Left hindlimb (tissue), 1 donor: Measurements from ENCODE around the gene XPR1.
"Not testable (repeated sequence)": the region's sequence is repeated elsewhere in the genome, so short reads cannot be mapped to it uniquely, and the experiment has no call there.

ENCODE experiments used
- DNase-seq: peaks from one replicate; pipeline ENCODE4 v3.0.0-alpha.2; 2018

XPR1 gene

DNA sequence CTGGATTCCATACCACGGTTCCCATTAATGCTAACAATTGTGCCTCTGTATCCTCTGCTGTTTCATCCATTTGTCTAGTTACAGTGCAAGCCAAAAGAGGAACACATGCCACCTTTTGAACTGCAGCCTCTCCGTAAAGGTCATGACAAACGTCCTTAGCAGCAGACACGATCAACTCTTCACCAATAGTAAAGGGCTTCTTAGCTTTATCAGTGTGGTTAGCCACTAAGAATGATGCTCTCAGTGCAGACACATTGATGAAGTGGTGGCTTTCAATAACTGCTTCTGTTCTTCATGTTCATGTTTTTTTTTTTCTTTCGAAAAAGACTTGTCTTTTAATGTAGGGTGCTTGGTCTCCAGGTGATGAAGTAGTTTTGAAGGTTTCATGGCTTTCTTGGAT, 14.3 kb downstream of the XPR1 start:
- DNase-seq = no peak

DNA sequence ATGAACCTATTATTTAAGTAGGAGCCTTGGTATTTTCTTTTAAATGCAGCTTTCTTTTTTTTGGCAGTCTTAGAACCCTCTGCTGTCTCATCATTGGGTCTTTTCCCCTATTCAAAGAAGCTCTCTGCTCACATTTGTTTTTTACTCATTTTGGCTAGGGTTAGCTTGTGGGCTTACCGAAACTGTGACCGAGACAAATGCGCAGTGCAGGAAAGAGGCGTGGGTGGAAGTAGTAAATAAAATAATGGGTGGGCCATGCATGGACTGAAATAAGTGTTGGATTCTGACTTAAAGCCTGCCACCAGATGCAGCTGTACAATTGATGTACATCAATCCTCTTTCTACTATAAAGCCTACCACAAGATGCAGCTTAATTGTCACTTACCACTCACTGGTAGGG, 14.7 kb downstream of the XPR1 start:
- no peak for DNase-seq

DNA sequence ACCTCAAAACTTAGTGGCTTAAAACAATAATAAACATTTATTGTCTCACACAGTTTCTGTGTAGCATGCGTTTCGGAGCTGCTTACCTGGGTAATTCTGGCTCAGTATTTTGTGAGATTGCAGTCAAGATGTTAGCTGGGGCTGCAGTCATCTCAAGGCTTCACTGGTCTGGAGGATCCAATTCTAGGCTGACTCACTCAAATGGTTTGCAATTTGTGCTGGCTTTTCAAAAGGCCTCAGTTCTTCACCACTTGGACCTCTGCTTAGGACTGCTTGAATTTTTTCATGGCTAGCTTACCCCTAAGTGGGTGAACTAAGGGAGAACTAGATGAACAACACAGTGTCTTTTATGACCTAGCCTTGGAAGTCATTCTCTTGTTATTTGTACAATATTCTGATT, 21.0 kb downstream of the XPR1 start:
- DNase-seq = no peak

DNA sequence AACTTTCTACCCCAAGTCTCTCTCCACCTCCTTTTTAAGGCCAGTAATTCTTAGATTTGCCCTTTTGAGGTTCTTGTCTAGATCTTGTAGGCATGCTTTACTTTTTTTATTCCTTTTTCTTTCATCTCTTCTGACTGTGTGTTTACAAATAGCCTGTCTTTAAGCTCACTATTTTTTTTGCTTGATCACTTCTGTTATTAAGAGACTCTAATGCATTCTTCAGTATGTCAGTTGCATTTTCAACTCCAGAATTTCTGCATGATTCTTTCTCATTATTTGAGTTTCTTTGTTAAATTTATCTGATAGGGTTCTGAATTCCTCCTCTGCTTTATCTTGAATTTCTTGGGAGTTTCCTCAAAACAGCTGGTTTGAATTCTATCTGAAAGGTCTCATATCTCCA, 30.9 kb downstream of the XPR1 start:
- DNase-seq = no peak

DNA sequence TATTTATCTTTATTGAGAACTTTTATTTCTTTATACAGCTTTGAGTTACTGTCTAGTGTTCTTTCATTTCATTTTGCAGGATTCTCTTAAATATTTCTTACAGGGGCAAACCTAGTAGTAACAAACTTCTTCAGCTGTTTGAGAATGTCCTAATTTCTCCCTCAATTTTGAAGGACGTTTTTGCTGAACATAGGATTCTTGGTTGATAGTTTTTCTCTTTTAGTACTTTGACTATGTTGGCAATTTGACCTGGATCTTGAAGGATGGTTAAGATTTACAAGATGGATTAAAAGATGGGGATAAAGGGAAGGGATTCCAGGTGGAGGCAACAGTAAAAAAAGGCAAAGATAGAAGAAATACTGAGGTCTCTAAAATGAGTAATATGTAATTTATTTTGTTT, 38.9 kb downstream of the XPR1 start:
- no peak for DNase-seq

DNA sequence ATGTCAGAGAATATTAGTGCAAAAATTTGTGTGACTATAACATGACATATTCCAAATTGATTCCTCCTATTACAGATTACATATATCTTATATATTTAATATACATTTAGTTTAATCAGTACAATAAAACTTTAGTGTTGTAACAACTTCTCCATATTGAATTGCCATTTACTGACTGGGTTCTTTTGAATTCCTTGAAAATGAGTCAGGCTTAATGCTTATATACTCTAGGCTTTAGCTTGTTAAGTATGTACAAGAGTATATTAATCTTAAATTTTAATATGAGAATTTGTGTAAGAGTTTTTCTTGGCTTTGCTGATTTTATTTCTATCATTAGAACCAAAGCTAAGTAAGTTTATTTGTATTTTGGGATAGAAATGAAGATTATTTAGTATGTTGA, 40.3 kb downstream of the XPR1 start:
- no peak for DNase-seq

DNA sequence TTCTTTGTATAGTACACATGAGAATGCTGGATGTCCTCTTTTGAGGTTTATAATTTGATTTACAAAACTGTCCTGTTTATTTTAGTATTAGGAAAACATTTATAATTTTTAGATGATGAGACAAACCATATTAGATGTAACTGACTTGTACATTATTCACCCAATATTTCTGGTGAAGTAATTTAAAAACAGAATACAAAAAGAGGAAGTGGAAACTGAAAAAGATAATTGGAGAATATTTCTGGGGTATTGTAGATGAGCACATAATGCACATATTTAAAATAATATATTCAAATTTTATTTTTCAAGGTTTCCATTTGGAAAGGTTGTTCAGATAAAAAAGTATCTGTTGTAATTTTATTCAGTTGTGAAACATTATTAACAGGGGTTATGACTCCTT, 40.7 kb downstream of the XPR1 start:
- DNase-seq = no peak

DNA sequence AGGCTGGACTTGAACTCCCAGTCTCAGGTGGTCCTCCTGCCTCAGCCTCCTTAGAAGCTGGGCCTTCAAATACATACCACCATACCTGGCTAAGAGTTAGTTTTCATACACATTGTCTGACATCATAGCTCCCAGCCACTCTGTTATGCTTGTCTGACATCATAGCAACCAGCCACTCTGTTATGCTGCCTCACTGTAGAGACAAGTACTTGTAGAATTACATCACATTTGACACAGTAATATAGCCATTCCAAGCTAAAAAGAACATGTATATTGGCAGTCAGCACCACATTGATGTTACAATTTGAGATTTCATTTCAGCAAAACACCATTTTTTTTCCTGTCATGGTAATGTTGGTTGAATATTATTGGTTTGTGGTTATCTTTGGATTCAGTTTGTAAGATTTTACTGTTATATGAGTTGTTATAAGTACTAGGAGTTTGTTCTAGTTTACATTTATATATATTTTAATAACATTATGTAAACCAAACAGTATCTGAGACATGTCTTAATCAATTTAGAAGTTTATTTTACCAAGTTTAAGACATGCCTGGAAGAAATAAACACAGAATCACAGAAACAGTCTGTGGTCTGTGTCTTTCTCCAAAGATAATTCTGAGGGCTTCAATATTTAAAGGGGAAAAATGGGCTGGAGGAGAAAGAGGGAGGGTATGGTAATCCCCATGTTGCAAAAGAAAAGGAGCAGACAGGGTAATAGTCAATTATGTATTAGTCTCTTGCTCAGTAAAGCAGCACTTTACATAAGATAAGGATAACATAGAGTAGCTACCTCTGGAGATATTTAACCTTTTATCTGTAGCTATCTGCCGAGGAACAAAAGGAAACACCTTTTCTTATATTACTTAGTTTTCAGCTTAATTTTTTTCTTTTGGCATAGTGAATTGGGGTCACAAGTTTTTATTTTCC, 43.0 kb downstream of the XPR1 start:
- DNase-seq = no peak

DNA sequence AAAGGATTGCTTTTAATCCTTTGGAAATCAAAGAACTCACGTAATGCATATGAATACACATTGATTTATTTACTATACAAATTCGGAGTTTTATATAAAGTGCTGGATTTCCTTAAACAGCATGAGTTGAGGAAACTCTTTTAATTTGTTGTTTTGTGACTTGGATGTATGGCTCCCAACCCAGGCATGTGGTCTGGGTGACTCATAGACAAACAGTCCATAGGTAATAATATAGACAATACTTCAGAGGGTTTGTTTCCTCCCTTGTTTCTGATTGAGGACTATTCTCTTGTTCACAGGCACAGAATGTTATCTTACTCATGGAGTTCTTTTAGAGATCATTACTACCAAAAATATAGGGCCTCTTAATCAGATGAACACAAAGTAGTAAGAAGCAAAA, 43.8 kb downstream of the XPR1 start:
- DNase-seq = no peak

DNA sequence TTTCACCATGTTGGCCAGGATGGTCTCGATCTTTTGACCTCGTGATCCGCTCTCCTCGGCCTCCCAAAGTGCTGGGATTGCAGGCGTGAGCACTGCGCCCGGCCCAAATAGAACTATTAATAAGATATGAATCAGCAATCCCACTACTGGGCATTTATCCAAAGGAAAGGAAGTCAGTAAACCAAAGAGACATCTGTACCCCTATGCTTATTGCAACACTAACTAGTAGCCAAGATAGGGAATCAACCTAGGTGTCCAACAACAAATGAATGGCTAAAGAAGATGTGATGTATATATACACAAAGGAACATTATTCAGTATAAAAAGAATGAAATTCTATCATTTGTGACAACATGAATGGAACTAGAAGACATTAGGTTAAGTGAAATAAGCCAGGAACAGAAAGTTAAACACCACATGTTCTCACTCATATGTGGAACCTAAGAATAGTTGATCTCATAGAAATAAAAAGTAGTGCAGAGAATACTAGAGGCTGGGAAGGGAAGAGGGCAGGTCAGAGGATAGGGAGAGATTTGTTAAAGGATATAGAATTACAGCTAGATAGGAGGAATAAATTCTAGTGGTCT, 48.8 kb downstream of the XPR1 start:
- DNase-seq = no peak

DNA sequence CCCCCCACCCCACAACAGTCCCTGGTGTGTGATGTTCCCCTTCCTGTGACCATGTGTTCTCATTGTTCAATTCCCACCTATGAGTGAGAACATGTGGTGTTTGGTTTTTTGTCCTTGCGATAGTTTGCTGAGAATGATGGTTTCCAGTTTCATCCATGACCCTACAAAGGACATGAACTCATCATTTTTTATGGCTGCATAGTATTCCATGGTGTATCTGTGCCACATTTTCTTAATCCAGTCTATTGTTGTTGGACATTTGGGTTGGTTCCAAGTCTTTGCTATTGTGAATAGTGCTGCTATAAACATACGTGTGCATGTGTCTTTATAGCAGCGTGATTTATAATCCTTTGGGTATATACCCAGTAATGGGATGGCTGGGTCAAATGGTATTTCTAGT, 51.3 kb downstream of the XPR1 start:
- not testable (repeated sequence) for DNase-seq

DNA sequence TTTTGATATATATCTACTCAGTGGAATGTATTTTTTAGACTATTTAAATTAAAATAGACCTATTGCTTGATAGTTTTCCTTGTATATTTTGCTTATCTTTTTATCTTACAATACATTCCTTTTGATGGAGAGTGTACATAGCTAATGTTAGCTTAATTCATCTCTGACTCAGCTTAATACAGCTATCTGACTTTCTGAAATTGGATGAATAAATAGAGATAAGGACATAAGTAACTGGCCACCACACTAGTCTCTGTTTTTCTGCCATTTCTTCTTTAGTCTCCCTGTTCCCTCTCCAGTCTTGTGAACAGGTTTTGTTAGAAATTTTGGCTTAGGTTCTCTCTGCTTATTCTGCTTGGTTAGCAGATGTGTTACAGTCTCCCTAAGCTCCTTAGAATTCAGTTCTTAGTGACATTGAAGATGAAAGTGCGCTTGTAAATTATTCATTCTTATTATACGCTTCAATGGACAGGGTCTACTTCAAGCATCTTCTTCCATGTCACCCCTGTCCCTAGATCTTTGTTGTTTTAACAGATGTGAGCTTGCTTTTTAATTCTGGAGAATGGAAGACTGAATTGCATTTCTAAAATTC, 59.6 kb downstream of the XPR1 start:
- DNase-seq = no peak

DNA sequence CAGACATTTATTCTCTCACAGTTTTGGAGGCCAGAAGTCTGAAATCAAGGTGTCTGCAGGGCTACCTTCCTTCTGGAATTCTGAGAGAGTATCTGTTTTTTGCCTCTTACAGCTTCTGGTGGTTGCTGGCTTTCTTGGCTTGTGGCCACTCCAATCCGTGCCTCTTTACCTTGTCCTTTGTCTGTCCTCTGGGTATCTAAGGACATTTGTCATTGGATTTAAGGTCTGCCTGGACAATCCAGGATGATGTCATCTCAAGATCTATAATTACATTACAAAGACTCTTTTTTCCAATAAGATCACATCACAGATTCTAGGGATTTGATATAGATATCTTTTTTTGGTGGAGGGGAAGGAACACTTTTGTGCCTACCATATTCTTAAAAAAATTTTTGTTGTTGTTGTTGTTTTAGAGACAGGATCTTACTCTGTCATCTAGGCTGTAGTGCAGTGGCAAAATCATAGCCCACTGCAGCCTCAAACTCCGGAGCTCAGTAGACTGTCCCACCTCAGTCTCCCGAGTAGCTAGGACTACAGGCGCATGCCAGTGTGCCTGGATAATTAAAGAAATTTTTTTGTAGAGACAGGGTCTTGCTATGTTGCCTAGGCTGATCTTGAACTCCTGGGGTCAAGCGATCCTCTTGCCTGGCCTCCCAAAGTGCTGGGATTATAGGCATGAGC, 61.9 kb downstream of the XPR1 start:
- no peak for DNase-seq

DNA sequence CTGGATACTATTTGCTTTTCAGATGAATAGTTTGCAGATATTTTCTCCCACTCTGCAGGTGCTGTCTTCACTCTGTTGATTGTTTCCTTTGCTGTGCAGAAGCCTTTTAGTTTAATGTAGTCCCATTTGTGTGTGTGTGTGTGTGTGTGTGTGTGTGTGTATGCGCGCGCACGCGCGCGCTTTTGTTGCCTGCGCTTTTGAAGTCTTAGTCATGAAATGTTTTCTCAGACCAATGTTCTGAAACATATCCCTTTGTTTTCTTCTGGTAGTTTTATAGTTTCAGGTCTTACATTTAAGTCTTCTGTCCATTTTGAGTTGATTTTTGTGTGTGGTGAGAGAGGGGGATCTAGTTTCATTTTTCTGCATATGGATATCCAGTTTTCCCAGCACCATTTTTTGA, 63.5 kb downstream of the XPR1 start:
- DNase-seq = no peak

DNA sequence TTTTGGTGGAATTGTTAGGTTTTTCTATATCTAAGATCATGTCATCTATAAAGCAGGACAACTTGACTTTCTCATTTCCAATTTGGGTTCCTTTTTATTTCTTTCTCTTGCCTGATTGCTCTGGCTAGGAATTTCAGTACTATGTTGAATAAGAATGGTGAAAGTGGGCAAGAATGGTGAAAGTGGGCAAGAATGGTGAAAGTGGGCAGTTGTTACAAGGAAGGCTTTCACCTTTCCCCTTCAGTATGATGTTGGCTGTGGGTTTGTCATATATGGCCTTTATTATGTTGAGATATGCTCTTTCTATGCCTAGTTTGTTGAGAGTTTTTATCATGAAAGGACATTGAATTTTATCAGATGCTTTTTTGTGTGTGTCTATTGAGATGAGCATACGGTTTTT, 64.5 kb downstream of the XPR1 start:
- DNase-seq = no peak

DNA sequence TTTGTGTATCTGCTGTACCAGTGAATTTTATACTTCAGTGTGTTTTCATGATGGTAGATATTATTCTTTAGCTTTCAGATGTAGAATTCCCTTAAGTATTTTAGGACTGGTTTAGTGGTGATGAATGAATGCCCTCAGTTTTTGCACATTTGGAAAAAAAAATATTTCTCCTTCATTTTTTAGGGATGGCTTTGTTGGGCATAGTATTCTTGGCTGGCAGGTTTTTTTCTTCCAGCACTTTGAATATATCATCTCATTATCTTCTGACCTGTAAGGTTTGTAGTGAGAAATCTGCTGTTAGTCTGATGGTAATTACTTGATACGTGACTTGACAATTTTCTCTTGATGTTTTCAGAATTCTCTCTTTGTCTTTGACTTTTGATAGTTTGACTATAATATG, 66.8 kb downstream of the XPR1 start:
- no peak for DNase-seq

DNA sequence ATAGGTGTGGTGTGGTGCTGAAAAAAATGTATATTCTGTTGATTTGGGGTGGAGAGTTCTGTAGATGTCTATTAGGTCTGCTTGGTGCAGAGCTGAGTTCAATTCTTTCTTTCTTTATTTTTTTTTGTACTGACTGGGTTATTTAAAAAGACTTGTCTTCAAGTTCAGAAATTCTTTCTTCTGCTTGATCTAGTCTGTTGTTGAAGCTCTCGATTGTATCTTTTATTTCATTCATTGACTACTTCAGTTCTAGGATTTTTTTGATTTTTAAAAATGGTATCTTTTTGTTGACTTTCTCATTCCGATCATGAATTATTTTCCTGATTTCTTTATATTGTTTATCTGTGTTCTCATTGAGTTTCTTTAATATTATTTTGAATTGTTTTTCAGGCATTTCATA, 70.6 kb downstream of the XPR1 start:
- not testable (repeated sequence) for DNase-seq

DNA sequence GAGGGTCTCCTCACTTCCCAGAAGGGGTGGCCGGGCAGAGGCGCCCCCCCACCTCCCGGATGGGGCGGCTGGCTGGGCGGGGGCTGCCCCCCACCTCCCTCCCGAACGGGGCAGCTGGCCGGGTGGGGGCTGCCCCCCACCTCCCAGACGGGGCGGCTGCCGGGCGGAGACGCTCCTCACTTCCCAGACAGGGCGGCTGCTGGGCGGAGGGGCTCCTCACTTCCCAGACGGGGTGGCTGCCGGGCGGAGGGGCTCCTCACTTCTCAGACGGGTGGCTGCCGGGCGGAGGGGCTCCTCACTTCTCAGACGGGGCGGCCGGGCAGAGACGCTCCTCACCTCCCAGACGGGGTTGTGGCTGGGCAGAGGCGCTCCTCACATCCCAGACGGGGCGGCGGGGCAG, 78.9 kb downstream of the XPR1 start:
- not testable (repeated sequence) for DNase-seq

DNA sequence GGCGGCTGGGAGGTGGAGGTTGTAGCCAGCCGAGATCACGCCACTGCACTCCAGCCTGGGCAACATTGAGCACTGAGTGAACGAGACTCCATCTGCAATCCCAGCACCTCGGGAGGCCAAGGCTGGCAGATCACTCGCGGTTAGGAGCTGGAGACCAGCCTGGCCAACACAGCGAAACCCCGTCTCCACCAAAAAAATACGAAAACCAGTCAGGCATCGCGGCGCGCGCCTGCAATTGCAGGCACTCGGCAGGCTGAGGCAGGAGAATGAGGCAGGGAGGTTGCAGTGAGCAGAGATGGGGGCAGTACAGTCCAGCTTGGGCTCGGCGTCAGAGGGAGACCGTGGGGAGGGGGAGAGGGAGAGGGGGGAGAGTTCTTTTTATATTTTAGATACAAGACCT, 79.4 kb downstream of the XPR1 start:
- DNase-seq = not testable (repeated sequence)

DNA sequence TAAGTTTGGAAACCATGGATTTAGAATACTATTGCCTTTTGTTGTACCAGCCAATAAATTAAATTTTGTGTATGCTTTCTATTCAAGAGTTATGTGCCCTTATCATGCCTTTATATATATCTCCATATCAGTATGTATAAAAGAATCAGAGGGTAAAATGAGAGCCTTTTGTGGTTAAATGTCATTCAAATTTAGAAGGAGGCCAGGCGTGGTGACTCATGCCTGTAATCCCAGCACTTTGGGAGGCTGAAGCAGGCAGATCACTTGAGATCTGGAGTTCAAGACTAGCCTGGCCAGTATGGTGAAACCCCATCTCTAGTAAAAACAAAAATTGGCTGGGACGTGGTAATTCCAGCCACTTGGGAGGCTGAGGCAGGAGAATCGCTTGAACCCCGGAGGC, 88.9 kb downstream of the XPR1 start:
- no peak for DNase-seq

DNA sequence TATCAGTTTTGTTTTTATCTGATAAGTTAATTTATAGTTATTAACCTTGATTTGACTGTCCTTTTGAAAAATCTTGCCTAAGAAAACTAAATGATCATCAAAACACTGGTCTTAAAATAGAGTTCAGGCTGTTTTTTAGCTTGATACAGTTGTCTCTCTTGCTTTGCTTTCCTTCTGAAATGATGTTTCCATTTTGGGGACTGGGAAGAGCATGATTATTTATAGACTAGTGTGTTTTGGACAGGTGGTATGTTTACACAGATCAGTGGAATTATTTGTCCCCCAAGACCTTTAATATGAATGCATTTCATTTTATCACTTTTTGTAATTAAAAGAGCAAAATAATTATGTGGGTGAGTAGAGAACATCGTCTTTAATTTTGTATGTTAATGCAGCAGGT, 90.8 kb downstream of the XPR1 start:
- DNase-seq = no peak

DNA sequence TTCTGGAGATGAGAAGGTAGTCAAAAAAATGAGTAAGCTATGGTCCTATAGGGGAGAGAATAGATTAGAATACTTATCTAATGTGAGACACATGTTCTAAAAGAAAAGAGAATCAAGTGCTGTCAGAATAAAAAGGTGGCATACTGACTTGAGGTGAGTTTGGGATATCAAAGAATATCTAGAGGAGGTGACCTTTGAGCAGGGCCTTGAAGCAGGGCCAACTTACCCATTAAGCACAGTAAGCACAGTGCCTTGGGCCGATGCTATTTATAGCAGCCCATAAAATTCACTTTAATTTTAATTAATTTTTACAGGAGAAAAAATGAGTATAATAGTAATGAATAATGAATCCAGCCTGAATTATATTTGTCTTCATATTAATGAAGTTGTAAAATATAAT, 92.2 kb downstream of the XPR1 start:
- DNase-seq = no peak

DNA sequence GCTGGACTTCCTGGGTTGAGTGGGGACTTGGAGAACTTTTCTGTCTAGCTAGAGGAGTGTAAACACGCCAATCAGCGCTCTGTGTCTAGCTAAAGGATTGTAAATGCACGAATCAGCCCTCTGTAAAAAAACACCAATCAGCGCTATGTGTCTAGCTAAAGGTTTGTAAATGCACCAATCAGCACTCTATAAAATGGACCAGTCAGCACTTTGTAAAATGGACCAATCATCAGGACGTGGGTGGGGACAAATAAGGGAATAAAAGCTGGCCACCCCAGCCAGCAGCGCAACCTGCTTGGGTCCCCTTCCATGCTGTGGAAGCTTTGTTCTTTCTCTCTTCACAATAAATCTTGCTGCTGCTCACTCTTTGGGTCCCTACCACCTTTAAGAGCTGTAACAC, 94.2 kb downstream of the XPR1 start:
- DNase-seq = not testable (repeated sequence)

DNA sequence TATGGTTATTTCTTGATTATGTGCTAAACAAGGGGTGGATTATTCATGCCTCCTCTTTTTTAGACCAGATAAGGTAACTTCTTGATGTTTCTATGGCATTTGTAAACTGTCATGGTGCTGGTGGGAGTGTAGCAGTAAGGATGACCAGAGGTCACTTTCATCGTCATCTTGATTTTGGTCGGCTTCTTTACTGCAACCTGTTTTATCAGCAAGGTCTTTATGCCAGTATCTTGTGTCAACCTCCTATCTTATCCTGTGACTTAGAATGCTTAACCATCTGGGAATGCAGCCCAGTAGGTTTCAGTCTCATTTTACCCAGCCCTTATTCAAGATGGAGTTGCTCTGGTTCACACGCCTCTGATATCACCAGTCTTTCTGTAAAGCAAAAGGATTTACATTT, 95.9 kb downstream of the XPR1 start:
- DNase-seq = not testable (repeated sequence)
